ENCODE data around the gene TES.

GRCh38 chr7:116298055-116298454 lies 87.7 kb downstream of the TES start:
- TF ChIP-seq POLR2AphosphoS5 (IDR thresholded peaks at IDR 0.05; ENCODE audit: low read depth, low read length) (no peak), SIN3A (IDR thresholded peaks at IDR 0.05; ENCODE audit: borderline replicate concordance, insufficient read depth, low read length) (no peak), TAF1 (IDR thresholded peaks at IDR 0.05; ENCODE audit: borderline replicate concordance, insufficient read depth, low read length) (no peak)
